Esophagus muscularis mucosa (tissue), 4 donors: ENCODE data around the gene PLA2G4B. TPM values are rescaled to one million over a fixed set of nuclear protein-coding genes. Genes with fewer than 3 reads are reported as not detected.

Experiments
- DNase-seq: peaks from one replicate; pipeline ENCODE4 v3.0.0-alpha.2; 2017; ENCODE audit errors: extremely low spot score
- H3K27ac ChIP-seq, 4 donors: fragments of 200-600 bp; sonication (generic); replicated peaks in 1 of 4; 1 replicate in 3 of 4; 2 replicates in 1 of 4; pipeline ENCODE4 v1.5.1; 2016 to 2019; ENCODE audit warnings: mild to moderate bottlenecking in 1 of 4
- H3K27me3 ChIP-seq, 4 donors: fragments of 200-600 bp; sonication (generic); one replicate each; pipeline versions ENCODE4 v1.5.1 to v1.6.0; 2016 to 2019
- H3K36me3 ChIP-seq, 4 donors: fragments of 200-600 bp; sonication (generic); one replicate each; pipeline ENCODE4 v1.5.1; 2016 to 2019
- H3K4me1 ChIP-seq, 4 donors: fragments of 200-600 bp; sonication (generic); one replicate each; pipeline ENCODE4 v1.5.1; 2016 to 2019
- H3K4me3 ChIP-seq, 4 donors: fragments of 200-600 bp; sonication (generic); 1 replicate in 2 of 4; 2 replicates in 2 of 4; pipeline ENCODE4 v1.5.1; 2016 to 2019; ENCODE audit warnings: mild to moderate bottlenecking in 4 of 4, moderate library complexity in 1 of 4
- H3K9me3 ChIP-seq, 4 donors: fragments of 200-600 bp; sonication (generic); 1 replicate in 3 of 4; 2 replicates in 1 of 4; pipeline ENCODE4 v1.5.1; 2016 to 2019
- EP300 ChIP-seq: sonication (generic); formaldehyde crosslinking; IDR thresholded peaks from one replicate; pipeline ENCODE4 v1.6.1; 2017; ENCODE audit warnings: antibody characterized with exemption
- POLR2A ChIP-seq: fragments of 450-650 bp; IDR thresholded peaks from one replicate; pipeline ENCODE4 v1.6.1; 2017; ENCODE audit warnings: antibody characterized with exemption, moderate library complexity, mild to moderate bottlenecking, low read depth
- POLR2AphosphoS5 ChIP-seq, 2 donors: sonication (generic); formaldehyde crosslinking; IDR thresholded peaks; one replicate each; pipeline ENCODE4 v1.6.1; 2017; ENCODE audit warnings: antibody characterized with exemption in 2 of 2
- WGBS: methylation state at CpG from one replicate; pipeline ENCODE4 v1.1.5; 2018; 5-methylcytosine and 5-hydroxymethylcytosine counted together
- intact Hi-C: fragments of 100-400 bp; cut with DNase I; formaldehyde crosslinking; loops from one replicate; pipeline ENCODE4 v1.15.1; 2023
- total RNA-seq, 4 donors: library from RNA; depleted of rRNA; stranded (reverse); fragments of >200 nt; gene quantifications; one replicate each; pipeline versions ENCODE4 v1.1.0 to v1.2.1, GENCODE V29; 2016
- TF ChIP-seq, protein P1 (sequence below), 3 experiments: fragments of 200-600 bp in 2 of 3; fragments of 450-650 bp in 1 of 3; sonication (generic) in 2 of 3; IDR thresholded peaks; one replicate each; pipeline ENCODE4 v1.5.1; 2017 to 2019; ENCODE audit warnings: antibody characterized with exemption in 3 of 3, mild to moderate bottlenecking in 2 of 3, moderate library complexity in 1 of 3

The PLA2G4B gene
- total RNA-seq, 4 donors from 2014 or later = 0.91 to 6.6 (median 2.5) TPM

DNA sequence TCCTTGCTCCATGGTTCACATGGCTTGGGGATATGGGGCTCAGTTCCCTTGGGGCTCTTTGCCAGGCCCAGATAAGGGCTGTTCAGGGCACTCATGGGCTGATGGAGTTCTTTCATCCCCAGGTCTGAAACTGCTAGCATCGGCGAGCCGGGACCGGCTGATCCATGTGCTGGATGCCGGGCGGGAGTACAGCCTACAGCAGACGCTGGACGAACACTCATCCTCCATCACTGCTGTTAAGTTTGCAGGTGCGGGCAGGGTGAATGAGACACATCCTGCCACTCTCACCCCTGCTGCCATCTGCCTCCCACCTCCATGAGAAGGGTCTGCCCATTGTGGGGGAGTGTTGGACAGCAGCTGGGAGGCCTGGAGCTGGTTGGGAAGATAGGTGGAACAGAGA is 21.9 kb upstream of the PLA2G4B start:
- no peak for DNase-seq
- peaks cover 0 to 2% (median under 1%) of the 10 kb centered on the region in 4 donors for H3K4me1 ChIP-seq
- no peak overlapping the region for H3K27ac ChIP-seq
- peaks cover 51 to 100% (median 96%) of the 10 kb centered on the region in 4 donors for H3K36me3 ChIP-seq
- H3K27me3 ChIP-seq = no peaks in the 10 kb centered on the region
- intact Hi-C loops = loop anchor here (10.0 kb wide), 2 partner anchors 212 to 262 kb away; partner anchors contain the start of gene TYRO3
- no peak overlapping the region for H3K4me3 ChIP-seq
- no peak for TF ChIP-seq POLR2AphosphoS5 (IDR thresholded peaks at IDR 0.05)
- TF ChIP-seq, protein P1, sequence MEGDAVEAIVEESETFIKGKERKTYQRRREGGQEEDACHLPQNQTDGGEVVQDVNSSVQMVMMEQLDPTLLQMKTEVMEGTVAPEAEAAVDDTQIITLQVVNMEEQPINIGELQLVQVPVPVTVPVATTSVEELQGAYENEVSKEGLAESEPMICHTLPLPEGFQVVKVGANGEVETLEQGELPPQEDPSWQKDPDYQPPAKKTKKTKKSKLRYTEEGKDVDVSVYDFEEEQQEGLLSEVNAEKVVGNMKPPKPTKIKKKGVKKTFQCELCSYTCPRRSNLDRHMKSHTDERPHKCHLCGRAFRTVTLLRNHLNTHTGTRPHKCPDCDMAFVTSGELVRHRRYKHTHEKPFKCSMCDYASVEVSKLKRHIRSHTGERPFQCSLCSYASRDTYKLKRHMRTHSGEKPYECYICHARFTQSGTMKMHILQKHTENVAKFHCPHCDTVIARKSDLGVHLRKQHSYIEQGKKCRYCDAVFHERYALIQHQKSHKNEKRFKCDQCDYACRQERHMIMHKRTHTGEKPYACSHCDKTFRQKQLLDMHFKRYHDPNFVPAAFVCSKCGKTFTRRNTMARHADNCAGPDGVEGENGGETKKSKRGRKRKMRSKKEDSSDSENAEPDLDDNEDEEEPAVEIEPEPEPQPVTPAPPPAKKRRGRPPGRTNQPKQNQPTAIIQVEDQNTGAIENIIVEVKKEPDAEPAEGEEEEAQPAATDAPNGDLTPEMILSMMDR (IDR thresholded peaks at IDR 0.05) = no peak
- TF ChIP-seq EP300 = no peak
- no peak for TF ChIP-seq POLR2A
- no peaks in the 10 kb centered on the region for H3K9me3 ChIP-seq
- 94% methylated on average over 9 of the region's 9 CpGs for WGBS

DNA sequence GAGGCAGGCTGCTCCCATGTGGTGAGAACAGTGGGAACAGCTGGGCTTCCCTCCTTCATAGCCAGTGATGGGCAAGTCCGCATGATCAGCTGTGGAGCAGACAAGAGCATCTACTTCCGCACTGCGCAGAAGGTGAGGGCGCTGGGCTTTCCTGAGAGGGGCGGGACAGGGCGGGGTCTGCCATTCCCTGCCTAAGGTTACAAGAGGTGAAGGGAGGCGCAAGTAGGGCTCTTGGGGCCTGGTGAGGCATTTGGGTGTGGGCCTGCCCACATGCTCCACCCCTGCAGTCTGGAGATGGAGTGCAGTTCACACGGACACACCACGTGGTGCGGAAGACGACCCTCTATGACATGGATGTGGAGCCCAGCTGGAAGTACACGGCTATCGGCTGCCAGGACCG is 21.3 kb upstream of the PLA2G4B start:
- intact Hi-C loops = loop anchor here (10.0 kb wide), 2 partner anchors 213 to 263 kb away; partner anchors contain the start of gene TYRO3
- Histone ChIP-seq H3K9me3 (no peaks in the 10 kb centered on the region), H3K4me1 (no peaks in the 10 kb centered on the region), H3K27ac (no peak overlapping the region), H3K27me3 (no peaks in the 10 kb centered on the region), H3K4me3 (no peak overlapping the region), H3K36me3 (peaks cover 57 to 100% (median 96%) of the 10 kb centered on the region in 4 donors)
- TF ChIP-seq, protein P1 (IDR thresholded peaks at IDR 0.05) = no peak
- TF ChIP-seq POLR2AphosphoS5 (IDR thresholded peaks at IDR 0.05) (no peak), POLR2A (no peak), EP300 (no peak)
- WGBS = 79% methylated on average over 7 of the region's 14 CpGs
- no peak for DNase-seq

GRCh38 chr15:41817781-41818180 is 20.9 kb upstream of the PLA2G4B start:
- intact Hi-C loops = loop anchor here (10.0 kb wide), 2 partner anchors 213 to 263 kb away; partner anchors contain the start of gene TYRO3
- Histone ChIP-seq H3K27me3 (no peaks in the 10 kb centered on the region), H3K9me3 (no peaks in the 10 kb centered on the region), H3K36me3 (peaks cover 60 to 100% (median 96%) of the 10 kb centered on the region in 4 donors), H3K4me1 (no peaks in the 10 kb centered on the region), H3K27ac (no peak overlapping the region), H3K4me3 (no peak overlapping the region)
- no peak for DNase-seq
- TF ChIP-seq, protein P1 (IDR thresholded peaks at IDR 0.05) = no peak
- TF ChIP-seq EP300 (no peak), POLR2A (no peak), POLR2AphosphoS5 (IDR thresholded peaks at IDR 0.05) (no peak)
- 95% methylated on average over 4 of the region's 6 CpGs for WGBS

DNA sequence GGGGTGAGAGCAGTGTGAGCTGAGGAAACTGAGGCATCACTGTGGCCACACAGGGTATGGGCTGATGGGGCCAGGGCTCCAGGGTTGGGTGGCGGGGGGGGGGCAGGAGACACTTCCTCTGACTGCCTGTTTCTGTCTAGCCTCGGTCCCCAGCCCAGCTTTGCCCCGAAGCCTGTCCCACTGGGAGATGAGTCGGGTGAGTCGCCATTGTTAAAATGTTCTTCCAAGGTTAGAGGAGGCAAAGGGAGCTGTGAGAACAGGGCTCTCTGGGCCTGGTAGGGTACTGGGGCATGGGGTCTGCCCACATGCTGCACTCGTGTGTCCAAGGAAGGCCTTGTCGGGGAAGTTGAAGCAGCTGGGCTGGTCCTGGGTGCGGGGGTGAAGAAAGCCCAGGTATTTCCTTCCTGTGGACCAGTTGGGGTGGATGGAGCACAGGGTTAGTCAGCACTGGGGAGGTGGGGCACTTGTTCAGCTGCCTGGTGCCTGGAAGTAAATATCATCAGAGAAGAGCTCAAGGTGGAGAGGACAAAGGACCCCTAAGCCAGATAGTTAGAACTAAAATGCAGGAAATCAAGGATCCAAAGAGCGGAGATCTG is 19.1 kb upstream of the PLA2G4B start:
- H3K4me1 ChIP-seq = no peaks in the 10 kb centered on the region
- no peak for TF ChIP-seq EP300
- TF ChIP-seq, protein P1 (IDR thresholded peaks at IDR 0.05) = no peak
- no peak for TF ChIP-seq POLR2AphosphoS5 (IDR thresholded peaks at IDR 0.05)
- no peak for TF ChIP-seq POLR2A
- no peak overlapping the region for H3K4me3 ChIP-seq
- DNase-seq = no peak
- no peaks in the 10 kb centered on the region for H3K27me3 ChIP-seq
- H3K27ac ChIP-seq = no peak overlapping the region
- 83% methylated on average over 9 of the region's 9 CpGs for WGBS
- intact Hi-C loops = loop anchor here (10.0 kb wide), 2 partner anchors 215 to 265 kb away; partner anchors contain the start of gene TYRO3
- H3K9me3 ChIP-seq = no peaks in the 10 kb centered on the region
- peaks cover 73 to 100% (median 99%) of the 10 kb centered on the region in 4 donors for H3K36me3 ChIP-seq
